NCI-H2081 treated with DMSO at 0.1 percent for 48 hours (cell line): ENCODE results near the gene UNC93B1.
"Not testable (repeated sequence)": the region's sequence is repeated elsewhere in the genome, so short reads cannot be mapped to it uniquely, and the experiment has no call there.

Source experiments
- DNase-seq: peaks from one replicate; lab custom pipeline; 2025; lab: John Stamatoyannopoulos, UW

UNC93B1 gene

GRCh38 chr11:67991347-67992121, 12.4 kb downstream of the UNC93B1 start:
- DNase-seq, result not testable (repeated sequence)

- DNase-seq, result not testable (repeated sequence)
These were observed 13.2 kb downstream of the UNC93B1 start for GRCh38 chr11:67990546-67991346.

DNA sequence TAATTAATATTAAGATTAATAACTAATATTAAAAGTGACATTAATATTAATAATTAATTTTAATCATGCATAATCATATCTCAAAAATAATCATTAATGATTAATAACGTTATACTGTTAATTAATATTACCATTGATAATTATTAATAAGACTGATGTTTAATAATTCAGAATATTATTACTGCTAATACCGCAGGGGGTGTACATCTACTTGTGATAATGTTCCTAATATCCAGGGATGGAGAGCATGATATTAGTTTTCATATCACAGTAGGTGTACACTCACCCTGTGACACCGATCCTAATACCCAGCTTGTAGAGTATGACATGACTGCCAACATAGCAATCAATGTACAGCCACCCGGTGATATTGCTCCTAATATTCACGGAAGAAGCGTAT, 18.6 kb downstream of the UNC93B1 start:
- DNase-seq, result not testable (repeated sequence)

DNA sequence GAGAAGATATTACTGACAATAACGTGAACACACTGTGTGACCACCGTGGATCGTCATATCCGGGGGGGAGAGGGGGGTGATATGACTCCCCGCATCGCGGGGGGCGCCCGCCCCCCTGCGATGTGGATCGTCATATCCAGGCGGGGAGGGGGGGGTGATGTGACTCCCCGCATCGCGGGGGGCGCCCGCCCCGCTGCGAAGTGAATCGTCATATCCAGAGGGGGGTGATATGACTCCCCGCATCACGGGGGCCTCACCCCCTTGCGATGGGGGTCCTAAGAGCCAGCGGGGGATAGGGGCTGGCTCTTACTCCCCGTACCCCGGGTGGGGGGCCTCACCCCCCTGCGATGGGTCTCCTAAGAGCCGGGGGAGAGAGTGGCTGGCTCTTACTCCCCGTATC, 19.9 kb downstream of the UNC93B1 start:
- DNase-seq, result no peak

- not testable (repeated sequence) for DNase-seq
These were observed 21.5 kb downstream of the UNC93B1 start for GRCh38 chr11:67982255-67982857.

DNA sequence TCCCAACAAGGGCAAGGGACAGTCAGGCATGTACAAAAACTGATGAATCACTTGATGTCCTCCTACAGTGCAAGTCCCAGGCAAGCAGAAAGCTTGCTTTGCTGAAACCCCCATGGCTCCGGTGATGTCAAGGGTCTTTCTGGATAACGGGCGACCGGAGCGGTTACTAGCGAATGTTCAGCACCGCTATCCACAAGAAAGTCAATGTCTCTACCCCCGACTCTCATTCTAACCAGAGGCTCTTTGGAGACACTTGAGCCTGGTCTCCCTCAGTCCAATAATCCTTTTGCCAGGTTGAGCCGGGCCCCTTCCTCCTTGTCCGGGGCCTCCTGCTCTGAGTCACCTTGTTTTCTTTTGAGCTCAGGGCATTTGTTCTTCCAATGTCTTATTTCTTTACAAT, 22.7 kb downstream of the UNC93B1 start:
- not testable (repeated sequence) for DNase-seq

DNA sequence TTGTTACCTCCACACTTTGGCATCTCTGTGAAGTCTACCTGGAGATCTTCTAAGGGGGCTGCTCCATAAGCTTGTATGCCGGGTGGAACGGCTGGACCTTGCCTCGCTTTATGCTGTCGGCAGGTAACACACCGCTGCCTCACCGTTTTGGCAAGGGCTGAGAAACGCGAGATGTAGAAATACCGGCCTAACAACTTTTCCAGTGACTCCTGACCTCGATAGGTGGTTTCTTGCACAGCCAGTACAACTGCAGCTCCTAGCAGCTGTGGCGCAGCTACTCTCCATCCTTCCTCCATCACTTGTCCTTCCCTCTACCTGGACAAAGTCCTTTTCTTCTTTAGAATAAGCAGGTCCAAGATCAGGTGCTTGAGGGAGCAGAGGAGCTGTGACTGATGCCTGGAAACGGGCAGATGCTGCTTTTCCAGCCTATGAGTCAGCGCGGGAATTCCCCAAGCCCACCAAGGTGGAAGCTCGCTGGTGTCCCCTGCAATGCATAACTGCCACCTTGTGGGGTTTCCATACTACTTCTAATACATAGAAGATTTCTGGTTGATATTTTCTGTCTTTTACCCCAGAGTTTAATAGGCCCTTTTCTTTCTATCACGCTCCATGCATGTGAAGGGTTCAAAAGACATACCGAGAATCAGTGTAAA, 25.0 kb downstream of the UNC93B1 start:
- not testable (repeated sequence) for DNase-seq

DNA sequence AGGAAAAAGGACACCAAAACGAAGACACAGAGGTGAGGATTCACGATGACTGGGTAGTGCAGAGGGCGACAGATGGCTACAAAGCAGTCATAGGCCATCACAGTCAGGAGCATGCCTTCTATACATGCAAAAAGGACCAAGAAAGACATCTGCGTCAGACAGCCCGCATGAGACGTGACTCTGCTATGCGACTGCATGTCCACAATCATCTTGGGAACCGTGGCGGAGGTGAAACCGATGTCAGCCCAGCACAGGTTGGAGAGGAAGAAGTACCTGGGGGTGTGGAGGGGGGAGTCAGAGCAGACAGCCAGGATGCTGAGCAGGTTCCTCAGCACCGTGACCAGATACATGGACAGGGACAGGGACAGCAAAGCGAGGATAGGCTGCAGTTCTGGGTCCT, 29.2 kb downstream of the UNC93B1 start:
- DNase-seq, result not testable (repeated sequence)

- not testable (repeated sequence) for DNase-seq
These were observed 38.0 kb downstream of the UNC93B1 start for GRCh38 chr11:67965830-67966348.

DNA sequence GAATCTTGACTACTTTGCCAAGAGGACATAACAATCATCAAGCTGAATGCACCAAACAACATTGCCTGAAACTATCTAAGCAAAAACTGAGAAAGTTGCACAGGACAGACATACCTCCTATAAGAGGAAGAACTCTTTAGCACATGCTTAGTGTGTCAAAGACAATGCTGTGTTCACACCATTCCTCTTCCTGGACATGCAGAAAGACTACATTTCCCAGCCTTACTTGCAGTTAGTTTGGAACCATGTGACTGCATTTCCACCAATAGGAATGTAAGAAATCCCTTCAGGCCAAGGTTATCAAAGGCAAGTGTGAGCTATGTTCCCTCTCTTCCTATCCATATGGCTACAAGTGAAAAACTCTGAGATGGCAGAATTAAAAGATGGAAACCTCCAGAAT, 39.2 kb downstream of the UNC93B1 start:
- DNase-seq, result not testable (repeated sequence)

- not testable (repeated sequence) for DNase-seq
These were observed 40.0 kb downstream of the UNC93B1 start for GRCh38 chr11:67963879-67964278.

DNA sequence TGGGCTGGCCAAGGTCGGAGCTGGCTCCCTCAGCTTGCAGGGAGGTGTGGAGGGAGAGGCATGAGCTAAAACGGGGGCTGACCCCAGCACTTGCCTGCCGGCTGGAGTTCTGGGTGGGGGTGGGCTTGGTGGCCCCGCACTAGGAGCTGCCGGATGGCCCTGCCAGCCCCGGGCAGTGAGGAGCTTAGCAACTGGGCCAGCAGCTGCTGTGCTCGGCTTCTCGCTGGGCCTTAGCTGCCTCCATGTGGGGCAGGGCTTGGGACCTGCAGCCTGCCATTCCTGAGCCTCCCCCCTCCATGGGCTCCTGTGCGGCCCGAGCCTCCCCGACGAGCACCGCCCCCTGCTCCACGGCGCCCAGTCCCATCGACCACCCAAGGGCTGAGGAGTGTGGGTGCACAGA, 40.7 kb downstream of the UNC93B1 start:
- not testable (repeated sequence) for DNase-seq

- DNase-seq, result not testable (repeated sequence)
These were observed 47.7 kb downstream of the UNC93B1 start for GRCh38 chr11:67956236-67956635.

DNA sequence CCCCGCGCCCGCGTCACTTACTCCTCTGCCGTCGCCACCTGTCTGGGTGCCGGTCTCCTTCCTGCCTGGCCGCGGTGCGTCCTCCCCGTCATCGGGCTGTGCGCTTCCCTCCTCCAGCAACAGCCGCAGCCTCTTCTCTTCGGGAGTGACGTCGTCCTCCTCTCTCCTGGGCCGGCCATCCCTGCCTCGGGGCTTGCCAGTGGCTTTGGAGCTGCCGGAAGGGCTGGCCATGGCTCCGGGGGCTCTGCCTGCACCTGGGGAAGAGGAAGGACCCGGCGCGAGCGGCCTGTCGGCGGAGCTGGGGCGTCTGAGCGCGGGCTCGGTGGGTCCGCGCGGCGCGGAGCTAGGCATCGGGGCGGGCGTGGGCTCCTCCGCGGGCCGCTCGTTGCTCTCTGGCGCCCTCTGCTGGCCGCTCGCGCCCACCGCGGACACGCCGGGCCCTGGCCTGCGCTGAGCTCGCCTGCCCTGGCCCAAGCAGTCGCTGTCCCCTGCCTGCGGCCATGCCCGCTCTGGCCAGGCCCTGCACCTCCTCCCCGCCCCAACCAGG, 48.4 kb downstream of the UNC93B1 start:
- DNase-seq, result not testable (repeated sequence)

GRCh38 chr11:67954971-67955370, 48.9 kb downstream of the UNC93B1 start:
- not testable (repeated sequence) for DNase-seq

DNA sequence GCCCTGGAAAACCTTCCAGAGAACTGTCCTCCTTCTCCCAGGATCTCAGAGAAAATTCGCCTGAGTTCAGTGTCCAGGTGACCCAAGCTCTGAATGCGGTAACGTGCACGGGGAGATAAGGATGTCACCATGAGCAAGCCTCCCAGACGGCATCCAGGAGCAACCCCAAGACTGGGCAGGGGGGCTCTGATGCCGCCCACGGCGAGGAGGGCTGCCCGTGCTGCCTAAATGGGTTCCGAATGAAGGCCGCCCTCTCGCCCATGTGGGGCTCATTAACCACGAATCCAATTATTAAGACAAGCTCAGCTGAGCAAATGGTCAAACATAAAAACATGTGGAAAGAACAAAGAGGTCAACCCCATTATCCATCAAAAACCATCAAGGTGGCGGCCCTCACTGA, 49.6 kb downstream of the UNC93B1 start:
- DNase-seq, result not testable (repeated sequence)

- not testable (repeated sequence) for DNase-seq
These were observed 53.2 kb downstream of the UNC93B1 start for GRCh38 chr11:67950705-67951104.

DNA sequence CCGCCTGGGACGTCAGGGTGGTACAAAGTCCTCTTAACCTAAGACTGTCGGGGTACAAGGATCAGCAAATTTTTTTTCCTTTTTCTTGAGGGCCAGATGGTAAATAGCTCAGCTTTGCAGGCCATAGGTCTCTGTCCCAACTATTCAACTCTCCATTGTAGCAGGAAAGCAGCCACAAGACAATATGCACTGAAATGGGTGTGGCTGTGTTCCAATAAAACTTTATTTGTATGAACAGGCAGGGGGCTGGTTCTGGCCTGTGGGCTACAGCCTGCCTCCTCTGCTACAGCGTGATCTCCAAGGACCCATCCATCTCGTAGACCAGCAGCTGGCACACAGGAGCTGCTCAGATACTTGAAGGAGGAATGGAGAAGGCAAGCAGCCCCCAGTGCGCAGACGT, 56.1 kb downstream of the UNC93B1 start:
- DNase-seq, result not testable (repeated sequence)

GRCh38 chr11:67946403-67946802, 57.5 kb downstream of the UNC93B1 start:
- not testable (repeated sequence) for DNase-seq

- not testable (repeated sequence) for DNase-seq
These were observed 60.5 kb downstream of the UNC93B1 start for GRCh38 chr11:67943406-67943805.
